ENCODE measurements around the gene SLC6A13. TPM values are rescaled to one million over a fixed set of nuclear protein-coding genes. Genes with fewer than 3 reads are reported as not detected.
"Not testable (repeated sequence)": the region's sequence is repeated elsewhere in the genome, so short reads cannot be mapped to it uniquely, and the experiment has no call there.

Gene SLC6A13
- total RNA-seq, 1 experiment from 2014 or later = not detected

GRCh38 chr12:224330-224729 is 38.3 kb downstream of the SLC6A13 start:
- DNase-seq (ENCODE audit: low read depth) = no peak
- in situ Hi-C loops (cut with HindIII; ENCODE audit: low pct_unique_long_range_greater_than_20kb, low sequenced_read_pairs) = no loop called here

GRCh38 chr12:223841-224240 is 38.8 kb downstream of the SLC6A13 start:
- DNase-seq (ENCODE audit: low read depth) = no peak
- in situ Hi-C loops (cut with HindIII; ENCODE audit: low pct_unique_long_range_greater_than_20kb, low sequenced_read_pairs) = no loop called here

GRCh38 chr12:221736-222135 is 40.9 kb downstream of the SLC6A13 start:
- no peak for DNase-seq (ENCODE audit: low read depth)
- in situ Hi-C loops (cut with HindIII; ENCODE audit: low pct_unique_long_range_greater_than_20kb, low sequenced_read_pairs) = no loop called here

- in situ Hi-C loops (cut with HindIII; ENCODE audit: low pct_unique_long_range_greater_than_20kb, low sequenced_read_pairs) = no loop called here
- DNase-seq (ENCODE audit: low read depth) = no peak
These were observed 41.6 kb downstream of the SLC6A13 start for GRCh38 chr12:220946-221550.

GRCh38 chr12:220491-220890 is 42.1 kb downstream of the SLC6A13 start:
- no peak for DNase-seq (ENCODE audit: low read depth)
- in situ Hi-C loops (cut with HindIII; ENCODE audit: low pct_unique_long_range_greater_than_20kb, low sequenced_read_pairs) = no loop called here

- DNase-seq (ENCODE audit: low read depth) = peak; percentile 23
- in situ Hi-C loops (cut with HindIII; ENCODE audit: low pct_unique_long_range_greater_than_20kb, low sequenced_read_pairs) = no loop called here
These were observed 42.7 kb downstream of the SLC6A13 start for GRCh38 chr12:219891-220352.

GRCh38 chr12:218728-219590 is 43.7 kb downstream of the SLC6A13 start:
- DNase-seq (ENCODE audit: low read depth) = no peak
- in situ Hi-C loops (cut with HindIII; ENCODE audit: low pct_unique_long_range_greater_than_20kb, low sequenced_read_pairs) = no loop called here

GRCh38 chr12:218221-218620 is 44.4 kb downstream of the SLC6A13 start:
- in situ Hi-C loops (cut with HindIII; ENCODE audit: low pct_unique_long_range_greater_than_20kb, low sequenced_read_pairs) = no loop called here
- no peak for DNase-seq (ENCODE audit: low read depth)

GRCh38 chr12:217029-217428 is 45.6 kb downstream of the SLC6A13 start:
- DNase-seq (ENCODE audit: low read depth); in situ Hi-C loops (cut with HindIII; ENCODE audit: low pct_unique_long_range_greater_than_20kb, low sequenced_read_pairs): not testable (repeated sequence)

- in situ Hi-C loops (cut with HindIII; ENCODE audit: low pct_unique_long_range_greater_than_20kb, low sequenced_read_pairs) = no loop called here
- no peak for DNase-seq (ENCODE audit: low read depth)
These were observed 47.5 kb downstream of the SLC6A13 start for GRCh38 chr12:215116-215515.

- in situ Hi-C loops (cut with HindIII; ENCODE audit: low pct_unique_long_range_greater_than_20kb, low sequenced_read_pairs) = no loop called here
- DNase-seq (ENCODE audit: low read depth) = no peak
These were observed 48.5 kb downstream of the SLC6A13 start, which contains the start of gene SLC6A12 for GRCh38 chr12:214003-214741. Gene SLC6A12 (minus strand): TSS chr12:214157. CDS start chr12:209986, 4,171 bp downstream.

- in situ Hi-C loops (cut with HindIII; ENCODE audit: low pct_unique_long_range_greater_than_20kb, low sequenced_read_pairs) = no loop called here
- no peak for DNase-seq (ENCODE audit: low read depth)
These were observed 49.1 kb downstream of the SLC6A13 start for GRCh38 chr12:213527-213932.

- no peak for DNase-seq (ENCODE audit: low read depth)
- in situ Hi-C loops (cut with HindIII; ENCODE audit: low pct_unique_long_range_greater_than_20kb, low sequenced_read_pairs) = no loop called here
These were observed 49.7 kb downstream of the SLC6A13 start for GRCh38 chr12:212715-213526.

GRCh38 chr12:212415-212714 is 50.3 kb downstream of the SLC6A13 start:
- in situ Hi-C loops (cut with HindIII; ENCODE audit: low pct_unique_long_range_greater_than_20kb, low sequenced_read_pairs) = no loop called here
- DNase-seq (ENCODE audit: low read depth) = no peak

GRCh38 chr12:211639-212414 is 50.8 kb downstream of the SLC6A13 start:
- in situ Hi-C loops (cut with HindIII; ENCODE audit: low pct_unique_long_range_greater_than_20kb, low sequenced_read_pairs) = no loop called here

GRCh38 chr12:211142-211465 is 51.5 kb downstream of the SLC6A13 start:
- no peak for DNase-seq (ENCODE audit: low read depth)
- in situ Hi-C loops (cut with HindIII; ENCODE audit: low pct_unique_long_range_greater_than_20kb, low sequenced_read_pairs) = no loop called here

More at GRCh38 chr12:211639-212414, 50.8 kb downstream of the SLC6A13 start:
- no peak for DNase-seq (ENCODE audit: low read depth)

GRCh38 chr12:210277-211141 is 52.1 kb downstream of the SLC6A13 start:
- in situ Hi-C loops (cut with HindIII; ENCODE audit: low pct_unique_long_range_greater_than_20kb, low sequenced_read_pairs) = no loop called here

More at GRCh38 chr12:210277-211141, 52.1 kb downstream of the SLC6A13 start:
- no peak for DNase-seq (ENCODE audit: low read depth)

Measured in Caki2 (cell line).